ENCODE data around the gene HEXD.
"Not testable (repeated sequence)": the region's sequence is repeated elsewhere in the genome, so short reads cannot be mapped to it uniquely, and the experiment has no call there.

- TF ChIP-seq CTCF (conservative IDR thresholded peaks at IDR 0.05 in 1 of 2, IDR thresholded peaks at IDR 0.05 in 1 of 2; ENCODE audit: low read depth in 1 of 2, low read length in 2 of 2); EZH2 (IDR thresholded peaks at IDR 0.05; ENCODE audit: low read length, missing control alignments): not testable (repeated sequence)
These were observed 6.1 kb upstream of the HEXD start for GRCh38 chr17:82412081-82412480.

Data from fibroblast of lung (primary cell).